Fibroblast of gingiva (primary cell): Measurements from ENCODE around the gene BCL6B.

ENCODE experiments used
- DNase-seq: peaks from one replicate; pipeline ENCODE4 v3.0.0-alpha.2; 2011; ENCODE audit warnings: low read depth

BCL6B gene

GRCh38 chr17:7007143-7007542 is 15.7 kb upstream of the BCL6B start:
- DNase-seq: no peak

- no peak for DNase-seq
Observed at GRCh38 chr17:7010523-7010922, 12.3 kb upstream of the BCL6B start.

GRCh38 chr17:7011415-7011814 is 11.4 kb upstream of the BCL6B start:
- no peak for DNase-seq

GRCh38 chr17:7011942-7012254 is 11.0 kb upstream of the BCL6B start:
- DNase-seq: no peak

- DNase-seq: peak; percentile 99
Observed at GRCh38 chr17:7014261-7014994, 8.4 kb upstream of the BCL6B start.

- DNase-seq: no peak
Observed at GRCh38 chr17:7014995-7015958, 7.6 kb upstream of the BCL6B start.

GRCh38 chr17:7016418-7016817 is 6.4 kb upstream of the BCL6B start:
- DNase-seq: no peak

GRCh38 chr17:7016886-7017826 is 5.7 kb upstream of the BCL6B start:
- no peak for DNase-seq

GRCh38 chr17:7017827-7018200 is 5.0 kb upstream of the BCL6B start:
- DNase-seq: no peak

GRCh38 chr17:7018331-7018964 is 4.4 kb upstream of the BCL6B start:
- no peak for DNase-seq

GRCh38 chr17:7019367-7019766 is 3.5 kb upstream of the BCL6B start:
- DNase-seq: no peak

- peak; percentile 42 for DNase-seq
Observed at GRCh38 chr17:7019839-7020519, 2.9 kb upstream of the BCL6B start.

GRCh38 chr17:7020894-7021664 is 1.8 kb upstream of the BCL6B start:
- DNase-seq: no peak

- DNase-seq: peak; percentile 56
Observed at GRCh38 chr17:7021993-7022778, 664 bp upstream of the BCL6B start.

GRCh38 chr17:7023576-7024401 is 939 bp downstream of the BCL6B start:
- peak; percentile 76 for DNase-seq

GRCh38 chr17:7024402-7024785 is 1.5 kb downstream of the BCL6B start:
- DNase-seq: no peak

GRCh38 chr17:7025245-7025644 is 2.4 kb downstream of the BCL6B start:
- DNase-seq: no peak

GRCh38 chr17:7026471-7027115 is 3.7 kb downstream of the BCL6B start:
- no peak for DNase-seq
